Bronchial smooth muscle cell (primary cell): ENCODE measurements around the gene CLEC18B. TPM values are rescaled to one million over a fixed set of nuclear protein-coding genes. Genes with fewer than 3 reads are reported as not detected.

Experiments
- total RNA-seq: library from RNA; depleted of rRNA; stranded (reverse); fragments of >200 nt; gene quantifications from 2 replicates; pipeline ENCODE4 v1.2.1, GENCODE V29; 2014

Gene CLEC18B
- 0.47 and 0.52 TPM in 2 replicates for total RNA-seq

DNA sequence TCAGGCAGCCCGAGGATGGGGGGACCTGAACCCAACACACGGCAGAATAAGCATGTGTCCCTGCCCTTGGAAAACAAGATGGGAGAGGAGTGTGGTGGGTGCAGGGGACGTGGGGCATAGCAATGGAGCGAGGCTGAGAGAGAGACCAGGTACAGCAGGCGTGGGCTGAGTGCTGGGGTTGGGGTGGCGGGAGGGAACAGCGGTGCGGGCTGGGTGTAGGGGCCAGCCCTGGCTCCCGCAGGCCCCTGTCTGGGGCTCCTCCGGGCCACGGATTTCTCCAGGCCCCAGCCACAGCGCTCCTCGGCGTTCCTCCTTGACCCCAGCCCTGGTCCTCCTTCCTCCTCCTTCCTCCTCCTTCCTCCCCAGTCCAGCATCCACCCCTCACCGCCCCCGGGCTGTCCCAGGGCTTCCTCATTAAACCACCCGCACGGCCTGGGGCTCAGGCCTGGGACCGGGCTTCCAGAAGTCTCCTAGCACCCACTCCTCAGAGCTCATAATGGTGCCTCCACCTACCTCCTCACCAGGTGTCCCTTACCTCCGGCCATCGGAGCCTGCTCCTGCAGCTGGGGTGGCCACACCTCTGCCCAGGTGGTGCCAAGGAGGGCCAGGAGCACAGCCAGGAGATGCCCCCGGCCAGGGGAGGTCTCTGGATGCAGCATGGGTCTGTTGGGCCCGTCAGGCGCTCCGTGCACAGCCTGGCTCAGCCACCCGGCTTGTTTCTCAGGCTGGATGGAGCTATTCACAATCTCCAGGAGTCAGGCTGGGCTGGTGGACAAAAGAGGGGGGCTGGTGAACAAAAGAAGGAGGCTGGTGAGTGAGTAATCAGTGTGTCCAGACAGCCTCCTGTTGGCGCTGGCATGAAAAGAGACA is at the start of gene CLEC18B:
Gene CLEC18B, minus strand, starts transcription at position 867 of the 870 bp plus-strand sequence. Its CDS starts 208 bp downstream, at position 659.

Other genes starting within 250 kb of the CLEC18B start
- 61.0 and 73.4 TPM in 2 replicates for gene PSMD7, start 124.7 kb downstream of the CLEC18B start, total RNA-seq
- gene NPIPB15, start 45.2 kb downstream of the CLEC18B start, total RNA-seq = 0.32 TPM in 1 of 2 replicates, not detected in the other
- gene GLG1, start 185.6 kb upstream of the CLEC18B start, total RNA-seq = 141 and 145 TPM in 2 replicates
- gene RFWD3, start 245.4 kb upstream of the CLEC18B start, total RNA-seq = 5.5 and 6.9 TPM in 2 replicates